ENCODE measurements around the gene MYADML2.

Gene MYADML2

DNA sequence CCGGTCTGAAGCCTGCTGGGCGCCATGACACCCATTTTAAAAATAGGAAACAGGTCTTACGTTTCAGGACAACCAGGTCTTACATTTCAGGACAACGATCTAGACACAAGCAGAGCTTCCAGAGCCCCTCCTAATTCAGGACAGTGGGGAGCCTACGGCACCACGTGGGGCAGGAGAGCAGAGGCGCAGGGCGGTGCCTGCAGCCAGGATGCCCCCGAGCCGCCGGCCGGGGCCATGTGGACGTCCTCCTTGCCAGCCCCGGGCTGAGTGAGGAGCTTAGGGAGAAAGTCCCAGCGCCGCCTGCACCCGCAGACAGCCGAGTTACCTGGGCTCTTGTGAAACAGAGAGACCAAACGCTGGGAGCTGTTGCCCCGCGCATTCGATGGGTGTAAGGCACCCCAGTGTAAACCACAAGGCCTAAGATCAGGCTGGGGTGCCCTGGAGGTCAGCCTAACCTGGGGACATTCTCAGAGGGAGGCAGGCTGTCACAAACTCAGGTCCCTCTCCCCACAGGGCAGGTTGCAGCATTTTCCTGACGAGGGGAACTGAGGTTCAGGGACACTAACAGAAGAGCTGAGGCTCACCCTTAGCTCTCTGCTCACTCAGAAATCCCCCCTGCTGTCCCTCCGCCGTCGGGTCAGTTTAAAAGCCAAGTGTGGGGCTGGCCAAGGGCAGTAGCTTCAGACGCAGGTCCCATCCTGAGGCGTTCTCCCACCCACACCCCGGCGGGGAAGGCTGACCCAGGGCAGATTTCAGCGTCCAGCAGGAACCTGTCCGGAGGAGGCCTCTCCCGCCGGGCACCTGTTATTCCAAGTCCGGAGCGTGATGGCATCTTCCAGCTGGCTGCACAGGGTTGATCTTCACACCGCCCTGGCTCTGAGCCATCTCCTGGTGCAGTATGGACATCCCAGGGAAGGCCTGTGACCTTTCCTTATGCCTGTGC is 15.7 kb upstream of the MYADML2 start:
- CTCF ChIA-PET: interaction anchor here (1.1 to 2.5 kb wide), 5 partner anchors 14 to 68 kb away, joined by 3 to 8 read pairs (median 3); partner anchors contain the start of gene CENPX

DNA sequence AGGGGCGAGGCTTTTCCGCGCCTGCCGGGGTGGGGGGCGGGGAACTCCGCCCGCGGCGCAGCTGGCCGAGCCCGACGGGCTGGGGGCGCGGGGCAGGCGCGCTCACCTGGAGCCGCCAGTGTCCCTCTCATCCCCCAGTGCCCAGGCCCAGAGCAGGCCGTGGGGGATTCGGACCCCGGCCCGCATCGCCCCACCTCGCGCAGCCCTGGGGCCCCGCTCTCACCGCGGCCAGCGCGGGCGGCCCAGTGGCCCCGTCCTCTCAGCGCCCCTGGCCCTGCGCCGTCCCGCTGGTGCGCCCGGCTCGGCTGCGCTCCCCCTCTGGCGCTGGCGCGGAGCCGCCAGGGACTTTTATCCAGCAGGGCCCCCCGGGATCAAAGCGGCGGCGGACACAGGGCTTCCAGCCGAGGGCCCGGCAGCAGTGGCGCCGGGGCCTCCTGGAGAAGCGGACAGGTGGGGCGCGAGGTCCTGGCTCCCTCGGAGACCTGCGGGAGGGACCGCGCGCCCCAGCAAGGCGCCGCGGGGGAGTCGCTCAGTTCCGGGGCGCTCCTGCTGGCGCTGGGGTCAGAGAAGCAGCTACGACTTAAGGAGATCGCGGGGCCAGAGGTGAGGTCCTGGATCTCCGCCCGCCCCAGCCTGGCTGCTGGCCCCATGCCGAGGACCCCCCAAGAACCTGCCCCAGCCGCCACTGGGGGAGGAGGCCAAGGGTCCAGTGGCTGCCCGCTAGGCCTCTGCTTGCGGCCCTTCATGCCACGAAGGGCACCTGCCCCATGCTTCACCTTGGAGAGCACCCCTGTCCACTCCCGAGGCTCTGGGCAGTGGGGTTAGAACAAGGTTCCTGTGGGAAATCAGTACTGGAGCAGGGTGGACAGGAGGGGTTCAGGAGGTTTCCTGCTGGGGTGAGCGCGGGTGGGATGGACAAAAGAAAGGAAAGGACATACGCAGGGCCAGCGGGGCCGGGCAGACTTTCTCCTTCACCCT is 14.8 kb upstream of the MYADML2 start:
- DNase-seq (ENCODE audit: extremely low spot score): no peak
- ChIA-PET CTCF (interaction anchor here (1.3 to 3.1 kb wide), 5 partner anchors 11 to 60 kb away, joined by 3 to 106 read pairs (median 8); partner anchors contain the start of genes CENPX and LRRC45), POLR2A (no interaction called here)
- TF ChIP-seq, protein P1, sequence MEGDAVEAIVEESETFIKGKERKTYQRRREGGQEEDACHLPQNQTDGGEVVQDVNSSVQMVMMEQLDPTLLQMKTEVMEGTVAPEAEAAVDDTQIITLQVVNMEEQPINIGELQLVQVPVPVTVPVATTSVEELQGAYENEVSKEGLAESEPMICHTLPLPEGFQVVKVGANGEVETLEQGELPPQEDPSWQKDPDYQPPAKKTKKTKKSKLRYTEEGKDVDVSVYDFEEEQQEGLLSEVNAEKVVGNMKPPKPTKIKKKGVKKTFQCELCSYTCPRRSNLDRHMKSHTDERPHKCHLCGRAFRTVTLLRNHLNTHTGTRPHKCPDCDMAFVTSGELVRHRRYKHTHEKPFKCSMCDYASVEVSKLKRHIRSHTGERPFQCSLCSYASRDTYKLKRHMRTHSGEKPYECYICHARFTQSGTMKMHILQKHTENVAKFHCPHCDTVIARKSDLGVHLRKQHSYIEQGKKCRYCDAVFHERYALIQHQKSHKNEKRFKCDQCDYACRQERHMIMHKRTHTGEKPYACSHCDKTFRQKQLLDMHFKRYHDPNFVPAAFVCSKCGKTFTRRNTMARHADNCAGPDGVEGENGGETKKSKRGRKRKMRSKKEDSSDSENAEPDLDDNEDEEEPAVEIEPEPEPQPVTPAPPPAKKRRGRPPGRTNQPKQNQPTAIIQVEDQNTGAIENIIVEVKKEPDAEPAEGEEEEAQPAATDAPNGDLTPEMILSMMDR (IDR thresholded peaks at IDR 0.05; ENCODE audit: control extremely low read depth, extremely low read depth, low read depth, missing control alignments): no peak

More for the DNA sequence above, 15.7 kb upstream of the MYADML2 start:
- TF ChIP-seq, protein P1 (IDR thresholded peaks at IDR 0.05; ENCODE audit: control extremely low read depth, extremely low read depth, low read depth, missing control alignments): no peak
- POLR2A ChIA-PET: no interaction called here
- DNase-seq (ENCODE audit: extremely low spot score): no peak

DNA sequence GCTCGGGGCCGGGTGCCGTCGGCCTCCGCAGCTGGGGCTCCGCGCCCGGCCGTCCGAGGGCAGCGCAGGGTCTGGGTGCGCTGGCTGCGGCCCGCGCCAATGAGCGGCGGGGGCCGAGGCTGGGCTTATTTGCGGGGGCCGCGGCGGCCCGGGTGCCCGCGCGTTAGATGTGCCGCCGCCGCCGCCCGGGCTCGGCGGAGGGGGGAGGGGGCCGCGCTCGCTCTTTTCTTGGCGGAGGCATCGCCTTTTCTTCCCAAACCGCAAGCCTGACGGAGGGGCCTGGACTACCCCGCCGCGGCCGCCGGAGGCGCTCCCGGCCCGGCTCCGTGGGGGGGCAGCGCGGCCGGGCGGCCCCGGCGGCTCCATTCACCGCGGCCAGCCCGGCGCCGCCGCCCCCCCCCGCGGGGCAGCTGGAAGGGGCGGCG is 14.1 kb upstream of the MYADML2 start, which contains the start of gene NOTUM:
TSS of gene NOTUM (minus strand) at position 101 of the 425 bp plus-strand sequence. CDS start 278 bp downstream, outside the sequence.
- DNase-seq (ENCODE audit: extremely low spot score): no peak
- POLR2A ChIA-PET: no interaction called here
- TF ChIP-seq, protein P1 (IDR thresholded peaks at IDR 0.05; ENCODE audit: control extremely low read depth, extremely low read depth, low read depth, missing control alignments): no peak
- CTCF ChIA-PET: interaction anchor here (1.5 to 3.1 kb wide), 9 partner anchors 7 to 77 kb away, joined by 3 to 106 read pairs (median 14); partner anchors contain the start of genes CENPX, DCXR and LRRC45

DNA sequence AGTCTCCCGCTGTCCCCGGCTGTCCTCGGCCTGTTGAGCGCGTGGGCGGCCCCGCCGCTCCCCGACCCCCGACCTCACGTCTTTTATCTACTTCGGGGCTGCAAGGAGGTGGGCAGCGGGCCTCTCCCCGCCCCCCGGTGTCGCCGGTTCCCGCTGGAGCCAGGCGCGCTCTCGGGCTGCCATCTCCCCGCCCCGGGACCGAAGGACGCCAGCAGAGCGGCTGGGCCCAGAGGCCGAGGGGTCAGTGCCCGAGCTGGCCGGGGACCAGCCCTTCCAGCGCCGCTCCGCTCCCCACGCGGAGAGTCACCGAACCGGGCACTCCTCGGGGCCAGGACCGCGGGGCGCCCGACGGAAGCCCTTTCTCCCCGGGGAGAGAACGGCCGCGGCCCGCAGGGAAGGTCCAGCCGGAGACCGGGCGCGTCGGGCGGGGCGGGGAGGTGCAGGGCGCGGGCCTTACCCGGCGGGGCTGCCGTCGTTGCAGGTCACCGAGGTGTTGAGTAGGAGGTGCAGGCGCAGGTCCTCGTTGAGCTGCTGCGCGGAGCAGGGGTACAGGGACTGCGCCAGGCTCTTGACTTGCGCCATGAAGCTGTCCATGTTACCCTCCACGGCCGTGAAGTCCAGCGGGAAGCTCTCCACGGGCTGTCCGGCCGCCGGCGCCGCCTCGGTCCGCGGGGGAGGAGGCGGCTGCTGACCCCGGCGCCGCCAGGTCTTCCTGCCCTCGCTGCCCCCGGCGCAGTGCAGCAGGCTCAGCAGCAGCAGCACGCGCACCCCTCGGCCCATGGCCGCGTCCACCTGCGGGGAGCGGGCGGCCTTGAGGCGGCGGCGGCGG is 13.3 kb upstream of the MYADML2 start:
- ChIA-PET CTCF (interaction anchor here (0.7 to 3.1 kb wide), 42 partner anchors 8 to 288 kb away, joined by 3 to 106 read pairs (median 4); partner anchors contain the start of genes ASPSCR1, CENPX, DCXR and DUS1L), POLR2A (interaction anchor here (0.6 to 0.9 kb wide), 2 partner anchors 116 to 138 kb away, joined by 3 read pairs; partner anchors contain the start of gene FASN)
- TF ChIP-seq, protein P1 (IDR thresholded peaks at IDR 0.05; ENCODE audit: control extremely low read depth, extremely low read depth, low read depth, missing control alignments): no peak
- no peak for DNase-seq (ENCODE audit: extremely low spot score)

DNA sequence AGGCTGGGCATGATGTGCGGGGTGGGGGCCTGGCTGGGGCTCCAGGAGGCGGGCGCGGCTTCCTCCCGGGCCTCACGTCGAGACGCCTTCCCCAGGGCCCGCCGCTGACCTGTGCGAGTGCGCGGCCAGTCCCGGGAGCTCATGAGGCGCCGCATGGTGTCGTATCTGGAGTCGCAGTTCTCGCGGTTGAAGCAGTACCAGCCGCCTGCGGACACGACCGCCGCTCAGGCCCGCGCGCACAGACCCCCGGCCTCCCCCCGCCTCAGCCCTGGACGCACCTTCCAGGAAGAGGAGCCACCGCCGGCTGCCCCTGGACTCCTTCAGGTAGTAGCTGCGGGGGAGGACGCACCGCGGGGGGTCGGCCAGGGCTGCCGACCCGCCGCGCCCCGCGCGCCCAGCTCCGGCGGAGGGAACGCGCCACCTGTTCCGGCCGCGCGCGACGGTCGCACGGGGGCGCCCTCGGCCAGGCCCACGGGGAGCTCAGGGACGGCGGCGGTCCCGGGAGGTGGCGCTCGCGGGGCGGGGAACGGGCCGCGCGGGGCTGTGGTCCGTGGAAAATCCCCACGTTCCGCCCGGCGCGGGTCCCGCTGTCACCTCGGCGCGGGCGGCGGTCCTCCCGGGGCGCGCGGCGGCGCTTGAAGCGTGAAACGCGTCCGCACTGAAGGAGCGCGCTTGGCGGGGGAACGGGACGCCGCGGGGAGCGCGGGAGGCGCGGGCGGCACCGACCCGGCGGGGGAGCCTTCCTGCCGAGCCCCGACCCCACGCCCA is 12.5 kb upstream of the MYADML2 start:
- ChIA-PET CTCF (interaction anchor here (0.7 to 3.1 kb wide), 52 partner anchors 9 to 287 kb away, joined by 3 to 106 read pairs (median 4); partner anchors contain the start of genes ASPSCR1, CENPX, DCXR and DUS1L), POLR2A (interaction anchor here (0.6 to 0.9 kb wide), 2 partner anchors 116 to 139 kb away, joined by 3 read pairs; partner anchors contain the start of gene FASN)
- TF ChIP-seq, protein P1 (IDR thresholded peaks at IDR 0.05; ENCODE audit: control extremely low read depth, extremely low read depth, low read depth, missing control alignments): peak; percentile 100
- peak; percentile 89 for DNase-seq (ENCODE audit: extremely low spot score)

Data from GM10248 (cell line).